H9 (cell line): Measurements from ENCODE around the gene TANGO6. TPM values are rescaled to one million over a fixed set of nuclear protein-coding genes. Genes with fewer than 3 reads are reported as not detected.
A peak's percentile ranks its signal among the peaks of the same experiment; 100 is the strongest.

Experiments used
- DNase-seq: peaks from one replicate; pipeline ENCODE4 v3.0.0-alpha.2; 2017
- H2AFZ ChIP-seq: one replicate; pipeline ENCODE4 v1.6.1; 2013; ENCODE audit warnings: mild to moderate bottlenecking, low read length, control low read depth, moderate library complexity
- H2AK5ac ChIP-seq: 2 replicates; pipeline ENCODE4 v1.6.1; 2013; ENCODE audit warnings: low read length, control low read depth, mixed read lengths; ENCODE audit not compliant: insufficient read length
- H2BK120ac ChIP-seq: one replicate; pipeline ENCODE4 v1.6.1; 2013; ENCODE audit warnings: low read depth, mild to moderate bottlenecking, low read length, control low read depth, inconsistent platforms; ENCODE audit not compliant: poor library complexity, severe bottlenecking
- H2BK12ac ChIP-seq: 2 replicates; pipeline ENCODE4 v1.6.1; 2013; ENCODE audit warnings: low read length, control low read depth, mixed read lengths, low read depth; ENCODE audit not compliant: insufficient read length
- H2BK15ac ChIP-seq: 2 replicates; pipeline ENCODE4 v1.6.1; 2013; ENCODE audit warnings: low read depth, low read length, control low read depth
- H2BK20ac ChIP-seq: one replicate; pipeline ENCODE4 v1.6.1; 2013; ENCODE audit warnings: low read depth, mild to moderate bottlenecking, low read length, control low read depth, inconsistent platforms; ENCODE audit not compliant: poor library complexity, severe bottlenecking
- H2BK5ac ChIP-seq: 2 replicates; pipeline ENCODE4 v1.6.1; 2013; ENCODE audit warnings: low read length, control low read depth, mixed read lengths; ENCODE audit not compliant: insufficient read length
- H3K14ac ChIP-seq: 2 replicates; pipeline ENCODE4 v1.6.1; 2013; ENCODE audit warnings: low read length, control low read depth; ENCODE audit not compliant: insufficient read depth
- H3K18ac ChIP-seq: 2 replicates; pipeline ENCODE4 v1.6.1; 2013; ENCODE audit warnings: low read depth, mild to moderate bottlenecking, mixed read lengths, low read length, control low read depth; ENCODE audit not compliant: insufficient read length
- H3K23ac ChIP-seq: 2 replicates; pipeline ENCODE4 v1.6.1; 2013; ENCODE audit warnings: low read length, control low read depth, mixed read lengths, low read depth; ENCODE audit not compliant: insufficient read length
- H3K23me2 ChIP-seq: 2 replicates; pipeline ENCODE4 v1.6.1; 2013; ENCODE audit warnings: low read depth, mild to moderate bottlenecking, mixed read lengths, low read length, control low read depth; ENCODE audit not compliant: insufficient read length, poor library complexity, severe bottlenecking
- H3K27ac ChIP-seq: 2 replicates; pipeline ENCODE4 v1.5.1; 2013; ENCODE audit warnings: low read length, control low read depth, mixed read lengths, low read depth; ENCODE audit not compliant: insufficient read length
- H3K27me3 ChIP-seq: 2 replicates; pipeline ENCODE4 v1.6.1; 2013; ENCODE audit warnings: low read length, control low read depth, inconsistent platforms; ENCODE audit not compliant: insufficient read depth
- H3K4ac ChIP-seq: 2 replicates; pipeline ENCODE4 v1.6.1; 2013; ENCODE audit warnings: low read depth, mild to moderate bottlenecking, control low read depth, inconsistent platforms, low read length, moderate library complexity
- H3K4me1 ChIP-seq: 2 replicates; pipeline ENCODE4 v1.6.1; 2013; ENCODE audit warnings: low read length, control low read depth, inconsistent platforms; ENCODE audit not compliant: insufficient read depth
- H3K4me2 ChIP-seq: 2 replicates; pipeline ENCODE4 v1.6.1; 2013; ENCODE audit warnings: low read length, control low read depth, mixed read lengths; ENCODE audit not compliant: insufficient read length, insufficient read depth
- H3K56ac ChIP-seq: 2 replicates; pipeline ENCODE4 v1.6.1; 2013; ENCODE audit warnings: low read depth, mild to moderate bottlenecking, mixed read lengths, low read length, control low read depth; ENCODE audit not compliant: insufficient read length
- H3K79me1 ChIP-seq: 2 replicates; pipeline ENCODE4 v1.6.1; 2013; ENCODE audit warnings: low read depth, mild to moderate bottlenecking, moderate library complexity, low read length, control low read depth, inconsistent platforms; ENCODE audit not compliant: insufficient read depth, poor library complexity, severe bottlenecking
- H3K79me2 ChIP-seq: 2 replicates; pipeline ENCODE4 v1.6.1; 2013; ENCODE audit warnings: low read length, control low read depth, inconsistent platforms; ENCODE audit not compliant: insufficient read depth
- H3K9ac ChIP-seq: 2 replicates; pipeline ENCODE4 v1.6.1; 2013; ENCODE audit warnings: low read length, control low read depth, mixed read lengths; ENCODE audit not compliant: insufficient read length; ENCODE audit errors: extremely low read depth
- H3K9me3 ChIP-seq: one replicate; pipeline ENCODE4 v1.6.1; 2013; ENCODE audit warnings: low read depth, low read length, inconsistent platforms; ENCODE audit not compliant: control insufficient read depth
- H3T11ph ChIP-seq: one replicate; pipeline ENCODE4 v1.6.1; 2013; ENCODE audit warnings: mild to moderate bottlenecking, low read length, control low read depth, inconsistent platforms
- H4K20me1 ChIP-seq: one replicate; pipeline ENCODE4 v1.6.1; 2013; ENCODE audit not compliant: control insufficient read depth, insufficient read length, insufficient read depth
- H4K5ac ChIP-seq: 2 replicates; pipeline ENCODE4 v1.6.1; 2013; ENCODE audit warnings: low read depth, mild to moderate bottlenecking, mixed read lengths, low read length, control low read depth; ENCODE audit not compliant: insufficient read length
- H4K8ac ChIP-seq: replicated peaks from 2 replicates; pipeline ENCODE4 v1.6.1; 2013; ENCODE audit warnings: low read length, control low read depth, mixed read lengths, low read depth; ENCODE audit not compliant: insufficient read length
- H4K91ac ChIP-seq: 2 replicates; pipeline ENCODE4 v1.6.1; 2013; ENCODE audit warnings: low read depth, mild to moderate bottlenecking, moderate library complexity, mixed read lengths, low read length, control low read depth; ENCODE audit not compliant: insufficient read length
- H3K27ac Mint-ChIP-seq, 3 experiments: 2 replicates in 2 of 3; 3 replicates in 1 of 3; pipeline ENCODE4 v1.8.0; 2020 to 2021; ENCODE audit warnings: mixed read lengths in 3 of 3, mild to moderate bottlenecking in 1 of 3, moderate library complexity in 1 of 3
- H3K27me3 Mint-ChIP-seq: 2 replicates; pipeline ENCODE4 v1.8.0; 2021; ENCODE audit warnings: low read depth, mild to moderate bottlenecking, moderate library complexity, mixed read lengths
- H3K36me3 Mint-ChIP-seq, 3 experiments: 2 replicates in 2 of 3; 3 replicates in 1 of 3; pipeline ENCODE4 v1.8.0; 2020 to 2021; ENCODE audit warnings: low read depth in 3 of 3, mixed read lengths in 3 of 3; ENCODE audit not compliant: insufficient read depth in 1 of 3
- H3K4me1 Mint-ChIP-seq, 2 experiments: 2 replicates each; pipeline ENCODE4 v1.8.0; 2020; ENCODE audit warnings: mixed read lengths in 2 of 2
- H3K4me3 Mint-ChIP-seq, 2 experiments: 2 replicates in 1 of 2; 3 replicates in 1 of 2; pipeline ENCODE4 v1.8.0; 2020 to 2021; ENCODE audit warnings: mild to moderate bottlenecking in 2 of 2, mixed read lengths in 2 of 2, moderate library complexity in 1 of 2
- H3K9me3 Mint-ChIP-seq, 2 experiments: 2 replicates in 1 of 2; 3 replicates in 1 of 2; pipeline ENCODE4 v1.8.0; 2020; ENCODE audit warnings: mild to moderate bottlenecking in 2 of 2, mixed read lengths in 2 of 2, moderate library complexity in 1 of 2
- WGBS: extraction: QIAGEN DNeasy Blood & Tissue Kit; methylation state at CpG from one replicate; pipeline ENCODE4 v1.1.7; 2013; ENCODE audit warnings: missing lambda C conversion rate, low lambda C conversion rate, mixed read lengths; ENCODE audit not compliant: insufficient read length; ENCODE audit errors: extremely low coverage; 5-methylcytosine and 5-hydroxymethylcytosine counted together
- total RNA-seq: library from RNA; stranded (reverse); gene quantifications from 2 replicates; pipeline ENCODE4 v1.2.1, GENCODE V29; 2021
- TF ChIP-seq, protein P1 (sequence below): fragments of 200-600 bp; sonication (generic); conservative IDR thresholded peaks from 3 replicates; pipeline ENCODE4 v1.8.0; 2021; ENCODE audit warnings: antibody characterized with exemption, mild to moderate bottlenecking

Gene TANGO6
- total RNA-seq, 1 experiment from 2014 or later = 12.0 TPM

DNA sequence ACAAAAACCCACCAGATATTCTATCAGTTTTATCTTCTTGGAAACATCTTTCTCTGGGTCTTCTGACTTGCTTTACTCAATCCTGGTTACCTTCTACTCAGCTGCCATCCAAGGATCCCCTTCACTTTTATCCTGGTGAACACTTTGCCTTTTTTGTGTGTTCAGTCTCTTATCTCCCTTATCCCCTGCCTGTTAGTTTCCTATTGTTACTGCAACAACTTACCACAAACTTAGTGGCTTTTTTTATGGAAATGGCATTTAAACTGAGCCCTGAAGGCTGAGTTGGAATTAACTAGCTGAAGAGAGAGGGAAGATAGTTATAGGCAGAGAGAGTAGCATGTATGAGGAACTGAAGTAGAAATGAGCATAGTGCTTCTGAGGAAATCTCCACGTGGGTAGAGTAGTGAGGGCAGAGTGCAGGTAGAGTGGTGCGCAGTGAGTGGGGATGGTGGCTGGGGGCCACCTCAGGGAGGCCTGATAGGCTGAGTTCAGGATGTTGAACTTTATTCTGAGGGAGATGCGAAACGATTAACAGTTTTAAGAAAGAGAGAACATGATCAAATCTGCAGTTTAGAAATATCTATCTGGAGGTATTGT, 26.3 kb downstream of the TANGO6 start:
- Histone ChIP-seq H4K91ac (no peak overlapping the region), H3K18ac (no peak overlapping the region), H3K27ac (no peak overlapping the region), H3K9ac (no peak overlapping the region), H4K5ac (no peak overlapping the region), H3K4ac (no peak overlapping the region), H3K79me1 (no peaks in the 10 kb centered on the region), H2BK5ac (no peak overlapping the region), H3K9me3 (no peaks in the 10 kb centered on the region), H3K4me1 (no peaks in the 10 kb centered on the region; the same call in 1 of the 2 replicates), H4K20me1 (no peaks in the 10 kb centered on the region), H3K56ac (no peak overlapping the region), H3K4me2 (no peak overlapping the region), H3K27me3 (no peaks in the 10 kb centered on the region), H2BK12ac (no peak overlapping the region), H2BK20ac (no peak overlapping the region), H3K79me2 (no peaks in the 10 kb centered on the region), H3K23me2 (no peaks in the 10 kb centered on the region), H2AK5ac (no peak overlapping the region), H3K14ac (no peak overlapping the region), H2BK15ac (no peak overlapping the region), H4K8ac (no peak overlapping the region), H2AFZ (no peak overlapping the region), H2BK120ac (no peak overlapping the region), H3K23ac (no peak overlapping the region), H3T11ph (no peak overlapping the region)
- TF ChIP-seq, protein P1, sequence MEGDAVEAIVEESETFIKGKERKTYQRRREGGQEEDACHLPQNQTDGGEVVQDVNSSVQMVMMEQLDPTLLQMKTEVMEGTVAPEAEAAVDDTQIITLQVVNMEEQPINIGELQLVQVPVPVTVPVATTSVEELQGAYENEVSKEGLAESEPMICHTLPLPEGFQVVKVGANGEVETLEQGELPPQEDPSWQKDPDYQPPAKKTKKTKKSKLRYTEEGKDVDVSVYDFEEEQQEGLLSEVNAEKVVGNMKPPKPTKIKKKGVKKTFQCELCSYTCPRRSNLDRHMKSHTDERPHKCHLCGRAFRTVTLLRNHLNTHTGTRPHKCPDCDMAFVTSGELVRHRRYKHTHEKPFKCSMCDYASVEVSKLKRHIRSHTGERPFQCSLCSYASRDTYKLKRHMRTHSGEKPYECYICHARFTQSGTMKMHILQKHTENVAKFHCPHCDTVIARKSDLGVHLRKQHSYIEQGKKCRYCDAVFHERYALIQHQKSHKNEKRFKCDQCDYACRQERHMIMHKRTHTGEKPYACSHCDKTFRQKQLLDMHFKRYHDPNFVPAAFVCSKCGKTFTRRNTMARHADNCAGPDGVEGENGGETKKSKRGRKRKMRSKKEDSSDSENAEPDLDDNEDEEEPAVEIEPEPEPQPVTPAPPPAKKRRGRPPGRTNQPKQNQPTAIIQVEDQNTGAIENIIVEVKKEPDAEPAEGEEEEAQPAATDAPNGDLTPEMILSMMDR = no peak
- Mint-ChIP-seq H3K27me3 (no peaks in the 10 kb centered on the region), H3K9me3 (no peaks in the 10 kb centered on the region), H3K36me3 (peaks cover 0 to 15% (median 9%) of the 10 kb centered on the region in 3 experiments; a peak in 4 of 7 replicates), H3K4me3 (no peak overlapping the region), H3K27ac (peak overlapping the region; percentile 6 to 70 (median 12); a peak in 5 of 7 replicates), H3K4me1 (peaks cover 12 to 16% of the 10 kb centered on the region in 2 experiments)
- no peak for DNase-seq
- WGBS = no CpG with 5 or more reads among the region's 4 CpGs
